ENCODE measurements around the gene AGAP1.
"Not testable (repeated sequence)": the region's sequence is repeated elsewhere in the genome, so short reads cannot be mapped to it uniquely, and the experiment has no call there.

Gene AGAP1

DNA sequence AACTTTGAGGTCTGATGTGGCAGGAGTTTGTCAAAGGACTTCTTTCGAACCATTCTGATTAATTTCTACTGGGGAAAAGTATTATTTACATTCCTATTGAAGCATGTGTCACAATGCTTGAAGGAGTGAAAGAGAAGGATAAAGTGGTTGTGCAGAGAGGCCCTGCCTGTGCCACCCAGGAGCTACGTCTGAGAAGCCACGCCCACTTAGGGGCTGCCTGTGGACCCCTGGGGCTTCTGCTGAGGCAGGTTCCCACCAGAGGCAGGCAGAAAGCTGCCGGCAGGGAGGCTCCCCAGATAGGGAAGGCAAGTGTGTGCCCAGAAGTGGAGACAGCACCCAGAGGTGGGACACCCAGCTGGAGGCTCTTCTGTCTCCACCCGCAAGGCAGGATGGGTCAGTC, 627.0 kb downstream of the AGAP1 start:
- no peak for DNase-seq

DNA sequence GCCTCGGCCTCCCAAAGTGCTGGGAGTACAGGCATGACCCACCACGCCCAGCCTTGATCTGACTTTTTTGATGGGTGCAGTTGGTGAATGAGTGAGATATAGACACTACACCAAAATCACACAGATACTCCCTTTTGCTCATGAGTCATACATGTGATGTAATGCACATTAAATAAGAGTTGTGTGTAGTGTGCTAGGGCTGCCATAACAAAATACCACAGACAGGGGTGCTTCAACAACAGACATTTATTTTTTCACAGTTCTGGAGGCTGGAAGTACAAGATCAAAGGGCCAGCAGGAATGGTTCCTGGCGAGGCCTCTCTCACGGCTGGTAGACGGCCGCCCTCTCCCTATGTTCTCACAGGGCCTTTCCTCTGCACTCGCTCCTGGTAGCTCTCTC, 627.7 kb downstream of the AGAP1 start:
- DNase-seq = no peak

DNA sequence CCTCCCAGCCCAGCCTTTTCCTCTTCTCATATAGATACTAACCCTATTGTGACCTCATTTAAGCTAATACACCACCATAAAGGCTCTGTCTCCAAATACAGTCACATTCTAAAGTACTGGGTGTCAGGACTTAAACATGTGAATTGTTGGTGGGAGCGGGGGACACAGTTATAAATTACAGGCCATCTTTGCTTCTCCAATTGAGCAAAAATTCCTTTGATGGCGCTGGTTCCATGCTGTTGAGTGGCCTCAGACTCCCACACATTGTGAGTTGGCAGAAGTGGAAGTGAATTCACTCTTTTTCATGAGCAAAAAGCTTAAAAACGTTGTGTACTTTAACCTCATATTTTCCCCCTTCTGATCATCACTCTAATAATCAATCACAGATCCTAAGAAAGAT, 628.4 kb downstream of the AGAP1 start:
- no peak for DNase-seq

DNA sequence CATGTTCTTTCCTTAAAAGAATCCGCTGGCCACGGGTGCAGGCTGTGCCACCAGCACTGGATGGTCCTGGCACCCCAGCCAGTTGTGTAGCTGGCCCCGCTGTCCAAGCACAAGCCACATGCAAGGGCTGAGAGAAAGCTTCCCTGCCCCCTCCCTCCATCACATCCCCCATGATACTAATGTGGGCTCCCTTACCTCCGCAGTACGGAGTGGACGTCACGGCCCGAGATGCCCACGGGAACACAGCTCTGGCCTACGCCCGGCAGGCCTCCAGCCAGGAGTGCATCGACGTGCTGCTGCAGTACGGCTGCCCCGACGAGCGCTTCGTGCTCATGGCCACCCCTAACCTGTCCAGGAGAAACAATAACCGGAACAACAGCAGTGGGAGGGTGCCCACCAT, 629.9 kb downstream of the AGAP1 start:
- no peak for DNase-seq

DNA sequence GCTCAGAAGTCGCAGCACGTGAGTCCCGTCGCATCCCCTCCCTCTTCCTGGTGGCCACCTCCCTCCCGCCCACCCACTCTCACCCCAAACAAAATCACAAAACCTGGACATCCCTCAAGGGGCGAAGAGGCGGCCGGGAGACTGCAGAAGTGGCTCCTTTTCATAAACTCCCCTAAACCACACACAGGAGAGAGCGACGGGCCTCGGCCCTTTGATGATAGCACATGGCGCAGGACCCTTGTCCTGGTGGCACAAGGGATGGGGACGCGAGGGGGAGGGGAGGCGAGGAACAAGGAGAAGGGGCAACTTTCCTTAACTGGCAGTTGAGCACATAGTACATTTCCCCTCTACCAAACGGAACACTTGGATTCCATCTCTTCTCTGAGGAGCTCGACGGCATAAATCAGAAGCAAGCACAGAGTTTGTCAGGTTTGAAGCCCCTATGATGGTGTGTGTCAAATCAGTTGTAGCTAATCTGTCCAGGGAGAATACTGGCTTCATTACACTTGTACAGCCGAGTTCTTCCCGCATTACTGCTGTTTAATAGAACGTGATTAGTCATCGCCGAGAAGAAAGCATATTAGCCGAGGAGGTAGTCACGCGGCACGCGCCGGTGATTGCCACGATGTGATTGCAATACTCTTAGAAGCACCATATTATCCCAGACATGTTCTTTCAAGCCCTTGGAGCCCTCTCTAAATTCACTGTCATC, 630.5 kb downstream of the AGAP1 start:
- DNase-seq = no peak

DNA sequence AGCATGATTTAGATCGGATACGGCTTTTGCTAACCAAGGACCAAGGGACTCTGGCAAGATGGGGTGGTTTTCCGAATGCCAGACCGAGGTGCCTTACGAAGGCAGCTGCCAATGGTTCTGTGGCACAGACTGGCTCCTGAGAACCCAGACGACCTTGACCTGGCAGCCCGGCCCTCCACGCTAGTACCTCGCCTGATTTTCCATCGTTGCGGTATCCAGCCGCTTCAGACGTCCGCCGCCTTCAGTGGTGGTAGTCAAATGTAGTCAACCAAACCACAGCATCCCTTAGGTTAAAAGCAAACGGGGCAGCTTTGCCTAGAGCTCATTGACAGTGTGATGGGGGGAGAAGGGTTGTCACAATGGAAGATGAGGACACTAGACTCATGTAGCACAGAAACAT, 631.7 kb downstream of the AGAP1 start:
- DNase-seq = no peak

DNA sequence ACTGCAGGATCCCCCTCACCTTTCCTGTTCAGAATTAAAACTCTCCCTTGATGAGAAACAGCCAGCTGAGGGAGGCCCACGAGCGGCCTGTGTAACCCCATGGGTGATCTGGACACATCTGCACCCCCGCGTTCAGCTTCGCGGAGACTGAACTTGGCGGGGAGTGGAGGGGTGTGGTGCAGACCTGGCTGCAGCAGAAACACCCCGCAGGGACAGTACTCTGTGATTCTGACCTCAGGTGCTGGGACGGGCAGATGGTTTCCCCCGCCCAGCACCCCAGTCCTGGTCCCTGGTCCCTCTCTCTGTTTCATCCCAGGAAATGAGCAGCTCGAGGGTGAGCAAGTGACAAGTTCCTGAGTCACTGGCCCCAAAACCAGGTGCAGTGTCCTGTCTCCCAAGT, 633.2 kb downstream of the AGAP1 start:
- no peak for DNase-seq

DNA sequence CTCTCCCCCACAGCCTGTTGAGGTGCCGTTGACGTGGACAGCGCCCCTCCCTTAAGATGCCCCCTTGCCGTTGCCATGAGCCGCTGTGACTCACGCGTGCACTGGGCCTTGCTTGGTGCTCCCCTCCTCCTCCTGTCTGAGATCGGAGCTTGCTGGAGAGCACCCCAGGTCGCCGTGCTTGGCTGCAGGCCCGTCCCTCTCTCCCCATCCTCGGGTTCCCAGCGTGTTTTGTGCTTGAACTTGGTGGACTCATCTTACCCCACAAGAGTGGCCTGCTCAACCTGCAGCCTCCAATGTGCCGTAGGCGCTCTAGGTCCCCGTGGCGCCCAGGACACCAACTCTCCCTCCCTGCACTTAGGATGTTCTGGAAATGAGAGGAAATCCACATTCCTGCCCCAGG, 634.5 kb downstream of the AGAP1 start:
- no peak for DNase-seq

DNA sequence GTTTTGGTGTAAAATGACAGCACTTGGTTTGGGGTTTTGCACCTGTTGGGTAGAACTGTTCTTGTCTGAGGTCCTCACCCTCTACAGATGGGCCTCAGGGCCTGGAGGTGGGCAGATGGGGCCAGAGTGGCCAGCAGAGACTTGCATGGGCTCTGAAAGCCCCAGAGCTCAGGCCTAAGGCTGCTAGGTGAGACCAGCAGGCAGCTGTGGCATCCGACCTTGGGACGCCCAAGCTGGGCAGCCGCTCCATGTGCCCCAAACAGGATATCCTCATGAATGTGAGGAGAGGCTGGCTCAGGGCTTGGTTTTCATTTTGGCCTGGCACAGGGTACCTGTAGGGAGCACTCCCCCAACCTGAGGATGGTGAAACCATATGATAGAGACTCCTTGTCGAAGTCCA, 636.1 kb downstream of the AGAP1 start:
- DNase-seq = no peak

DNA sequence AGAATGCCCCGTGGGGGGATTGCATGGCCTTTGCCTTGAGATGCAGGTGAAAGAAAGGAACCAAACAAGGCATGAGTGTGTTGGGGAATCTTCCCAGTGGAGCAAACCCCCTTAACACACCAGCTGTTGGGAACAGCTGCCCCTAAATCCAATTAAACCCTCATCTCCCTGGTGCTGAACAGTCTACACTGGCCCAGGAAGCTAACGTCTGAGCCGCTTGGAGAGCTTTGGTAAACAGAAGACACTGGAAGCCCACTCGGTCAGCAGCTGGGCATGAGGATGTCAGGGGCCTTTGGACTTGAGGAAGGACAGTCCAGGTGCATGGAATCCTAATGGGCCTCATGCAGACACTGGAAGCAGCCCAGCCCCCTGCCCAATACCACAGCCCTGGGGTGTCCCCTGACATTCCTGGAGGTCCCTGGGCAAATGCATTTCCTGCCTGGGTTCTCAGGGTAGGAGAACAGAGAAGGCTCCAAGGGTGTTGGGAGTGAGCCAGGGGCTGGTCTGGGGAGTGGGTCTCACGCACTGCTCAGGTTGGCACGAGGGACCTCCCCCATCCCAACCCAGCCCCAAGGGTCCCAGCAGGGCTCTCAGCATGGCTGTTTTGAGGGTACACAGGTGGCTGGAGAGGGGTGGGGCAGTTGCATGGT, 636.6 kb downstream of the AGAP1 start:
- no peak for DNase-seq

DNA sequence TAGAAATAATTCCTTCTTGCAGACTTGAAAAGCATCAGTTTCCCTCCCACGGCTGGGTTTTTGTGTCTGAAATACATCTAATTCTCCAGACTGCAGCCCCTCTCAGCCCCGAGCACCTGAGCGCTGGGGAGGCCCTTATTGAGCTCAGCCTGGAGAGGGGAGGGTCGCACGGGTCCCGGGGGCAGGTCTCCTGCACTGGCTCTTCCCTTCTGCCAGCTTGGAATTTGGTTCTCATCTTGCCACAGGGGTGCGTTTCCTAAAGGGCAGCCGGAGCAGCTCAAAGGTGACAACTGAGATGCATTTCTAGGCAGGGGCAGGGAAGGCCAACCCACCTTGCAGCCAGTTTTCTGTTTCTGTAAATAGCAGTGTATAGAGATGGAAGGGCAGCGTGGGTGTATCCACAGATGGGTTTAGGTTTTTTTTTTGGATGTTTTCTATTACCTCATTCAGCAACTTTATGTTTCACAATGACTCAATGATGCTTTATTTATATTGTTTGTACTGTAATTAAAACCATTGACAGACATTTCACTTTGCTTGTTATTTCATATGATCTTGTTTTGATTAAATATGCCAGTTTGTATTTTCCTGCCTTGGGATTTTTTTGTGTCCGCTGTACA, 637.3 kb downstream of the AGAP1 start:
- DNase-seq = no peak

DNA sequence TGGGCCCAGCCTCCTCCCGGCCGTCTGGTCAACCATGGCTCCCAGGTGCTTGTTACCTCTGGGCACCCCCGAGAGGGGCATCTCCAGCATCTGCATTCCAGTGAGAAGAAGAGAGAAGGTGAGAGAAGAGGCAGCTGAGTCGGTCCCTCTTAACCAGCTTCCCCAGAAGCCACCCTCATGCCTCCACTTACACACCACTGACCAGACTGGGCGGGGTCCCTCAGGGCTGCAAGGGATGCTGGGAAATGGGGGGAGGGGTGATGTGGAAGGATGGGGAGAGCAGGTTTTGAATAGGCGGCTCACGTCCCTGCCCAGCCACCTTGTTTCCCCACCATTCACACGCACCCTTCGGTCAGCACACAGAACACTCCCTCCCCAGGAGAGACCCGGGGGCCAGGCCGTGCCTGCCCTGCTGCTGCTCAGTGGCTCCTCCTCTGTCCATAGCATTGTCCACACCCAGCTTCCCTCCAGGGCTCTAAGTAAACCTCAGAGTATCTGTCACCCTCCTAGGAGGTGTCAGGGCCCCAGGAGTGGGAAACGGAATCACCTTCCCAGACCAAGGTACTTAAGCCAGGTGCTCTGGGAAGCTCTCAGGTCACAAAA, 639.7 kb downstream of the AGAP1 start:
- DNase-seq = no peak

DNA sequence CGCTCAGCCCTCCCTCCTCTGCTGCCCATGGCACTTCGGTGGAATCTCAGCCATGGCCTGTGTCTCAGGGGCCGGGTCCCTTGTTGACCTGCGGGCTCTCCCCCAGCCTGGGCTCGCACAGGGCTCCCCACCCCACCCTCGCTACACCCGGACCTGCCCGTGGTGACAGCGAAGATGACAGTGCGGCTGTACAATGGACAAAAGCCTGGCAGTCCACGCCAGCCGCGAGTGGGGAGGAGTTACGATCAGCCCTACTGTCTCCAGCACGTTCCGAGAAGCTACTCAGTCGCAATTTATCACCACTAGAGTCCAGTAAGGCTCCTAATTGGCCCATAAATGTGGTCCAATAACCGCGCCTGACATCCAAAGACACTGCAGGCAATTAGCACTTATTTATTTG, 642.7 kb downstream of the AGAP1 start:
- DNase-seq = no peak

DNA sequence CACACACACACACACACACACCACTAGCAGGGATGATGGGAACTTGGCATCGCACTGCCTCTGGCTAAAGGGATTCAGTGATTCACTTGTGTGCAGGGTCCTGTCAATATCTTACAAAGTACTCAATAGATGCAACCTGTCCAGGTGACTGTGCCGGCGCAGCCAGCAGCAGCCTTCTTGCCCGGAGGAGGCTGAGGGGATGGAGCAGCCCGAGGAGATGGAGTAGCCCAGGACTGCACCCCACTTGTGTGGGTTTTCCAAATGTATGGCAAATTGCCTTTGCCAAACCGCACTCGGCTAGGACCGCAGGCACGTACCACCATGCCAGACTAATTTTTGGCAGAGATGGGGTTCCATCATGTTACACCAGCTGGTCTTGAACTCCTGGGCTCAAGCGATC, 643.2 kb downstream of the AGAP1 start:
- no peak for DNase-seq

DNA sequence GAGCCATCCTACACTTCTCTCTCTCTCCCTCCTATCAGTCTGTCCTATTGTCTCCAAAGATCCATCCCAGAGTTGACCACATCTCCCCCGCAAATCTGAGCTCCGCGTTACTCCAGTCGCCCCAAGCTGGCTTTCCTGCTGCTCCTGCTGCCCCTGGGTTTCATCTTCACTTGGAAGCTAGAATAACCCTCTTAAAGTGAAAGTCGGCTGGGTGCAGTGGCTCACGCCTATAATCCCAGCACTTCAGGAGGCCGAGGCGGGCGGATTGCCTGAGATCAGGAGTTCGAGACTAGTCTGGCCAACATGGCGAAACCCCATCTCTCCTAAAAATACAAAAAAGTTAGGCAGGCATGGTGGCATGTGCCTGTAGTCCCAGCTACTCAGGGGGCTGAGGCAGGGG, 647.8 kb downstream of the AGAP1 start:
- not testable (repeated sequence) for DNase-seq

DNA sequence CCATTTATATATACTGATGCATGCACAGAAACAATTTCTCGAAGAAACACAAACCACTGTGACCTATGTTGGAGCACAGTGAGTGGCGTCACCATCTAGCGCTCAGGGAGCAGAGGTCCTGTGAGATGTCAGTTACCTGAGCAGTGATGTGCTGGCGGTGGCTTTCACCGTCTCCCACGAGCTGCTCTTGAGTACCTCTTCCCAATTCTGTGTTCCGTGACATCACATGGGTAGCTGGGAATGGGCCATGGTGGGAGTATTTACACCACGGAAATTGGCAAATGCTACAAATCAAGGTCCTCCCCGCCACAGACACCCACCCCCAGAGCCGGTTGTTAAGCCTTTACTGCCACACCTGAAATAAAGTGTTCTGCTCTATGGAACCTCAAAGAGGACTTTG, 650.0 kb downstream of the AGAP1 start:
- no peak for DNase-seq

DNA sequence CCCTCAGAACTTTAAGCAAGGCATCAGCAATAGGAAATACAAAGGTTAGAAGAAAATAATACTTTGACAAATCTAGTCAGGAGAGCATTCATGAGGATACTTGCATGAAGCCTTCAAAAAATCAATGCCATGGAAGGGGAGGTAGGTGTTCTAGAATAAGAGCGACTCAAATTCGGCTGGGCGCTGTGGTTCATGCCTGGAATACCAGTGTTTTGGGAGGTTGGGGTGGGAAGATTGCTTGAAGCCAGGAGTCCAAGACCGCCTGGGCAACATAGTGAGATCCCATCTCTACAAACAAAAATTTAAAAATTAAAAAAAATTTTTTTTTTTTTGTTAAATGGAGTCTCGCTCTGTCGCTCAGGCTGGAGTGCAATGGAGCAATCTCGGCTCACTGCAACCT, 652.6 kb downstream of the AGAP1 start:
- DNase-seq = no peak

DNA sequence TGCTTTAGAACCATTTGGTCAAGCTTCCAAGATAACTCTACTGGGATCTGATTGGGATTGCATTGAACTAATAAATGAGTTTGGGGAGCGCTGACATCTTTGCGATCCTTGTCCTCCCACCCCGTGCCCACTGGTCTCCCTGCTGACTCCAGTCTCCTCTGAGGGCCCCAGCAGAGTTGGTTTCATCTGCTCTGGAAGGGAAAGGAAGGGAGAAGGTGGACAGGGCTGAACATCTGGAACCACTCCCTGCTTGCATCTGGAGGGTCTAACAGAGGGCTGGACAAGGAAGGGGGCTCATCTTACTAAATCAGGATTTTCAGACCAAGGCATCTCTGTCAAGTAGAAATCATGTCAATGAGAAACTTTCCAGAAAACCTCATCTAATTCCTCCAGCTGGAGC, 661.6 kb downstream of the AGAP1 start:
- DNase-seq = no peak

DNA sequence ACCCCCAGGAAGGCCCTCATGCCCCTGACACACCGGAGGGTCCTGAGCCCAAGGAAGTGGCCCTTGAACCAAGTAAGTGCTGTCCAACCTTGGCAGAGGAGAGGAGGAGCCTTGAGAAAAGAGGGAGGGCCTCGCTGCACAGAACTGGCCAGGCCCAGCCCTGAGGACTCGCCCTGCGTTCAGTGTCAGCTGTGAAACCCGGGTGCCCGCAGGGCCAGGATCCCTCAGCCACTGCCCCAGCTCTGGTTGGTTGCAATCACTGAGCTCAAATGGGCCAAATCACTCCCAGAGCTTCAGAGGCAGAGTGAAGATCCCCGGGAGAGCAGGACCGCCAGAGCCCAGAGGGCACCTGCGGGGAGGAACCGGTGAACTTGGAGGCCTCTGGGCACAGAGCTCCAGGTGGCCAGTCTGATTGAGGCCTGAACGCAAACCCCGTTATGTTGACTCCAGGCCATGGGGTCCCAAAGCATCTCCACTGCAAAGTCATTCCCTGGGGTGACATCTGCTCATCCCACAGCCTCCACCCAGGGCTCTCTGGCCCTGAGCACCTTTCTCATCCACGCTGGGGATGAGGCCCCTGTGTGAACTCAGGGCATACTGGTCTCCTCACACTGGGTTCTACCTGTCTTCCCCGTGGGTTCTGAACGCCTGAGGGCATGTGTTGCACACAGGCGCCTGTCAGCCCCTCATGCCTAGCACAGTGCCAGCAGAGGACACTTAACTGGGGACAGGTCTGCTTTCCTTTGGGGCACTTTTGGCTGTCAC, 662.4 kb downstream of the AGAP1 start:
- DNase-seq = no peak

DNA sequence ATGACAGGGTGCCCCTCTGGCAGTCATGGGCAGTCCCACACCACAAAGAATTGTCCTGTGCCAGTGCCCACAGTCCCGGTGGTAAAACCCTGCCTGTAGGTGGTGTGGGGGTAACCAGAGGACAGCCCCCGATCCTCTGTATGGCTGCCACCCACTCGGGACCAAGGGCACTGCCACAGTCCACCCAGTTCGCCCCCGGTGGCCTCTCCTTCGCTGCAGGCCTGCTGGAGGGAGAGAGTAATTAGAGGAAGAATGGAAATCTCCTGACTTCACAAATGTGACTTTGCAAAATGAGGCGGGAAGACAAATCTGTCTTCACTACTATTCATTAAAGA, 663.0 kb downstream of the AGAP1 start:
- DNase-seq = no peak

DNA sequence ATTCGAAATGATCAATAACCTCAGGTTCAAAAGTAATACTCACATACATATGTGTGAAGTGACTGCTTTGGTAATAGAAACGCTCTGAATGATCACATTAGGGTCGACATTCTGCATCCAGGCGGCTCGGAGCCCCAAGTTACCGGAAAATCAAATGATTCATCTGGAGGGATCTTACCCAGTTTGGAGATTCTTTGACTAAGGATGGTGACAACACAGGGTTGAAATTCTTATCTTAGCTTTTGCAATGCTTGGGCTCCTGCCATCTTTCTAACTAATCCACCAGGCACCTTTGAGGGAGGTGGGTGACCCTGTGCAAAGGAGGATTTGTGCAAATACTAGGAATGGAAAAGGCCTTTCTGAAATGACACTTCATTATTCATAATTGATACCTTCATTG, 663.5 kb downstream of the AGAP1 start:
- no peak for DNase-seq

DNA sequence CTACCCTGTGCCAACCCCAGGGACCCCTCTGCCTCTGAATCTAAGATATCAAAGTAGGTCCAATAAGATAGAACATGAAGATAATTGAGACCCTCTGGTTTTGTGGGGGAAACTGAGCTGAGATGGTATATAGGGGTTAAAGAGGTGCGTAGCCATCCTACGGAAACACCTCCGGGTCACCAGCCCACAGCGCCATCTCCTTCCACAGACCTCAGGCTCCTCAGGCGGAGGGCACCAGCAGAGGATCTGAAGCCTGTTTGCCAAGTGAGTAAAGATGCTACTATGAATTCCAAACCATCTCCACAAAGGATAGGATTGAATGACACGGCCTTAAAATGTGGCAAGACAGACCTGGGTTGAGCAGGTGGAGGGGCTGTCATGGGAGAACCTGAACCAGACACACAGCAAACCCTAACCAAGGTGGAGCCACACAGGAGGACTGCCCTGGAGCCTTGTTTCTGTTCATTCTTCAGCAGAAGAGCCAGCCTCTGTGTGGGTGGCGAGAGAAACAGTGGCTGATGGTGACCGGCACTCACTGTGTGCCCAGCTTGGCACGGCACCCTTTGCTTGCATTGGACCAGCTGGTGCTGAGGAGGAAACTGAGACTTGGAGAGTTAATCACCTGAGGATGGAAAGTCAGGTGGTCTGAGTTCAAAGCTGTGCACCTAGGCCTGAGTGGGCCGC, 664.1 kb downstream of the AGAP1 start:
- DNase-seq = no peak

Data from NCI-H1694 treated with DMSO at 0.1 percent for 48 hours (cell line).